Measurements from ENCODE around the gene RASL10B.
"Not testable (repeated sequence)": the region's sequence is repeated elsewhere in the genome, so short reads cannot be mapped to it uniquely, and the experiment has no call there.

The RASL10B gene

GRCh38 chr17:35731239-35731916, at the start of gene RASL10B:
TSS of gene RASL10B (plus strand) at chr17:35731639. CDS start at chr17:35735185, 3,546 bp downstream.
- DNase-seq (ENCODE audit: low spot score) = peak; percentile 70

- DNase-seq (ENCODE audit: low spot score) = no peak
Measured at GRCh38 chr17:35683591-35683990, 47.8 kb upstream of the RASL10B start.

DNA sequence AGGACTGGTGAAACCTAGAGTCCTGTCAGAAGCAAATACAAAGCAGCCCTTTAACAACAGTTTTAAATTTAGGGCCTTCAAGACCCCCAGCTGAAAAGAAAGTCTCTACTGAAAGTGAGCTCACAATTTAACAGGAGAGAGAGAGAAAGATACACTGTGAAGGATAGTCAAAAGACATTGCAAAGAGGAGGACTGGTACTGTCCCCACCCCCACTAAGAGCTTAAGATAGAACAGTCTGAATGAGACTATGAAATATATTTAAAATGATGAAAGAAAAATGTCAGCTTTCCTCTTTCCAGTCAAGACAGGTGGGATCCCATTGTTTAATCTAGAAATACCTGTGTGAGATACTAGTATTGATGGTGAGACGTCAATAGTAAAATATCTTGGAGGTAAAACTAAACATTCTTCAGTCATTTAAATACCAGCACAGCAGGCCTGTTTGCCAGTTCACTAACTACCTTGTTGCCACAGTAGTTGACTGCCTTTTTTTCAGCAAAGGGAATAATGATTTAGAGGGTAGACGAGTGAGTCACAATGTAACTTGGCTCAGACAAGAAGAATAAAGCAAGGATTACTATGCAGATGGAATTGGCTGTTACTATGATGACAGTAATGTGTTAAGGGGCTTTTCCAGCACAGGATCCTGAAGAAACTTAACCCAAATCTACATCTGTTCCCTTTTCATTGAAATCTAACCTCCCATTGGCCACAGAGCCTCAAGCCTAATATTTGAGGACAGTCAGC, 47.2 kb upstream of the RASL10B start:
- DNase-seq (ENCODE audit: low spot score) = peak; percentile 21

- DNase-seq (ENCODE audit: low spot score) = no peak
Measured at GRCh38 chr17:35692512-35693210, 38.8 kb upstream of the RASL10B start.

GRCh38 chr17:35693662-35694061, 37.8 kb upstream of the RASL10B start:
- no peak for DNase-seq (ENCODE audit: low spot score)

DNA sequence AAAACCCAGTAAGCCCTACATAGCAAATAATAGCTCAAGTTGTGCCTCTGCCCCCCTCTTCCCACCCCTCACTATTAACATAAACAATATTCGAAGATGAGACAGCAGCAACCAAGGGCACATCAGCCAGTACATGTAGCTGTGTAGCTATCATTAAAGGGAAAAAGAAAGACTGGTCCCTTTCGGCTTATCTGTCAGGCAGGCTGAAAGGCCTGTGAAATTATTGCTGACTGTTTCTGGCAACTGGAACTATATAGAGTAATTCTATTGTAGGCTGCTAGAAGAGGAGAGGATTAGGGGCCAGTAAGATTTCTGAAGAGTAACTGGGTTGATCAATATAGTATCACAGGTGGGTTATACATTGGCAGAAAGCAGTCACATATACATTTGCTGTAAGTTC, 36.5 kb upstream of the RASL10B start:
- no peak for DNase-seq (ENCODE audit: low spot score)

GRCh38 chr17:35695613-35696012, 35.8 kb upstream of the RASL10B start:
- DNase-seq (ENCODE audit: low spot score) = no peak

DNA sequence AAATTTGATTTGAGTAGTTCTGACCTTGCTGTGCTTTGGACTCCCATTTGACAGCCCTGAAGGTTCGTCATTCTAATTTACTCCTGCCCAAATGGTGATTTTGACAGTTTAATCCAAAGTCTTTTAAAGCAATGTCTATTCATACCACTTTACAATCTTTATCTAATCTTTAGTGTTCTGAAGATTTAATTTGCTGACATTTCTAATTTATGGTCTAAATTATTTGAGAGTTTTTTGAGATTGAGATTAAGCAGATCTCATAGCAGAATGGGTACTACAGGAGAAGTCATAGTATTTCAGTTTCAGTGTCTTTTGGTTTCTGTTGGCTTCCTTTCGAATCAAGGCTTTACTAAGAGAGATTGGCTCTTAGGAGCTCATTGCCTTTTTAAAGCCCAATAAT, 32.6 kb upstream of the RASL10B start:
- DNase-seq (ENCODE audit: low spot score) = no peak

DNA sequence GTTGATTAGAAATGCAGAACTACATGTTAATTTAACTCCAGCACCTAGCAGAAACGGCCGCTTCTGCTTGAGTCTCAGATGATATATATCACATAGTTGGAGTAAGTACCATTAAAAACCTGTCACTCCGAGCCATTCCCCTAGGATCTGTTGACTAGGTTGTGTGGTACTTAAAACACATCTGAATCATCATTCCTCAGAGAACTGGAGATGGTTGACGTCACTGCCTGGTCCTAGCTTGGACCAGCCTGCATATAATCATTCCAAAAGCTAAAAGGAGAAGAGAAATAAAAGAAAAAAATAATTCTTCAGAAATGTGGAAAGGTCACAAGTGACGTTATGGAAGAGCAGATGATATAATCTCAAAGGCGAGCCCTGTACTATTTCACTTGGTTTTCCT, 31.3 kb upstream of the RASL10B start:
- no peak for DNase-seq (ENCODE audit: low spot score)

GRCh38 chr17:35701491-35701890, 29.9 kb upstream of the RASL10B start:
- no peak for DNase-seq (ENCODE audit: low spot score)

- not testable (repeated sequence) for DNase-seq (ENCODE audit: low spot score)
Measured at GRCh38 chr17:35703308-35703707, 28.1 kb upstream of the RASL10B start.

DNA sequence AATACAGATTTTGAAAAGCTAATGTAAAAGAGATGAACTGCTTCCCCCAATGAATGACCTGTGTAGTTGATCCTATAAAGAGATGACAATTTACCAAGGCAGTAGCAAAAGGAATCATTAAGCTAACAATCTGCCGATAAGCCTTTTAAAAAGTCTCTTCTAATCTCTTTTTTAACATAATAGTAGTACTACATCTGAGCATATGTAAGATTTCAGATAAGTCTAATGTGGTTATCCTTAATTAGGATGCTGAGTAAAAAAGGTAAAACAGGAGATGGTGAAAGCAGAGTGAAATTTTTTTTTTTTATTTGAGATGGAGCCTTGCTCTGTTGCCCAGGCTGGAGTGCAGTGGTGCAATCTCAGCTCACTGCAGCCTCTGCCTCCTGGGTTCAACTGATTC, 26.2 kb upstream of the RASL10B start:
- no peak for DNase-seq (ENCODE audit: low spot score)

DNA sequence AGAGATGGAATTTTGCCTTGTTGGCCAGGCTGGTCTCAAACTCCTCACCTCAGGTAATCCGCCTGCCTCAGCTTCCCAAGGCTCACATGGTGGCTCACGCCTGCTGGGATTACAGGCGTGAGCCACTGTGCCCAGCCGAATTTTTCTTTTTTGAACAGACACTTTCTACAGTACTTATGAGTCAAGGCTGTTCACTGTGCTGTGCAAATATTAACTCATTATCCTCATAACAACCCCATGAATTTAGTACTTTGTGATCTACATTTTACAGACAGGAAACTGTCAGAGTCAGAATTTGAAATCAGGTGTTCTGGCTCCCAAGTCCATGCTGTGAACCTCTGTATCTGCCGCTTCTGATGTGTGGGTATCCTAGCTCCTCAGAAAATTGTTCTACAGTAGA, 25.7 kb upstream of the RASL10B start:
- DNase-seq (ENCODE audit: low spot score) = no peak

DNA sequence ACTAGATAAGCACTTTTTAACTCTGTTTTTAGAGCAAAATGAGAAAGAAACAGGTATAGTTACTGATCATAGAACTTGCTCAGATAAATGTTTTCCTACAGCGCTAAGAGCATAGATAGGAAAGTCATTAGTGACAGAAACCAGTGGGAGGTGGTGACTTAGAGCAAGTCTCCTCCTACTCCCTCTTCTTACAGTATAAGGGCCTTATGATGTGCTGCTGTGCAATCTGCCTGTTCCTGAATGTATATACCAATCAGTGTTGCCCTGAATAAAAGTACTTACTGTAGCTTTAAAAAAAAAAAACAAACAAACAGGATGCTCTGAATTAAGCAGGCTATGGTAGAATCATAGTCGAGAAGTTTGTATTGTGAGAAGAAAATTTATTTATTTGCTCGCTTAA, 23.3 kb upstream of the RASL10B start:
- DNase-seq (ENCODE audit: low spot score) = no peak

DNA sequence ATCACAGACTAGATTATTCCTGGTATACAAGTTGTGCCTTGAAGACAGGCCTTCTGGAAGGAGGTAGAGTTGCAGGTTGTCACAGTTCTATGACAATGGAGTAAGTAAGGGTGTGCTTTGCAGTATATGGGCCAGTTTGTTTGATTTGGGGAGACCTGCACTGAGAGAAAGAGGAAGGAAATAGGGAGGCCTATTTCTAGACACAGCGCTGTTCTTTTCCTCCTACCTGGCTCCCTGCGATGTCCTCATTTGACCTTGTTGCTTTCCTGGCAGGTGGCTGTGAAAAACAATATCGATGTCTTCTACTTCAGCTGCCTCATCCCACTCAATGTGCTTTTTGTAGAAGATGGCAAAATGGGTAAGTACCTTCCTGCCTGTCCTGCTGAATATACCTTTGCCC, 22.5 kb upstream of the RASL10B start:
- no peak for DNase-seq (ENCODE audit: low spot score)

DNA sequence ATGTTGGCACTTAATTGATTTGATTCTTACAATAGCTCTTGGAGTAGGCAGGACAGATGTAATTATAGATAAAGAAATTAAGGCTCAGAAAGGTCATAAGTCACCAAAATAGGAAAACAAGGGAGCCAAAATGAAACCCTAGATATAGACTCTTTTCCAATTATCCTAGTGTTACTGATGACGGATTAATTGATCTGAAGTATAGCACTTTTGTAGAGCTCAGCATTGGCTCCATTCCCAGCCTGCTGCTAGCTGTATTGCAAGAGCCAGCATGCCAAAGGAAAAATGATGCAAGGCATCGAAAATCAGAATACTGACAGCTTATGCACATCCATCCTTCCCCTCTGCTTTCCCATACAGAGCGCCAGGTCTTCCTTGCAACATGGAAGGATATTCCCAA, 21.6 kb upstream of the RASL10B start:
- peak; percentile 47 for DNase-seq (ENCODE audit: low spot score)

- DNase-seq (ENCODE audit: low spot score) = no peak
Measured at GRCh38 chr17:35710950-35711349, 20.5 kb upstream of the RASL10B start.

- no peak for DNase-seq (ENCODE audit: low spot score)
Measured at GRCh38 chr17:35713069-35713728, 18.2 kb upstream of the RASL10B start.

GRCh38 chr17:35714988-35715387, 16.5 kb upstream of the RASL10B start:
- no peak for DNase-seq (ENCODE audit: low spot score)

DNA sequence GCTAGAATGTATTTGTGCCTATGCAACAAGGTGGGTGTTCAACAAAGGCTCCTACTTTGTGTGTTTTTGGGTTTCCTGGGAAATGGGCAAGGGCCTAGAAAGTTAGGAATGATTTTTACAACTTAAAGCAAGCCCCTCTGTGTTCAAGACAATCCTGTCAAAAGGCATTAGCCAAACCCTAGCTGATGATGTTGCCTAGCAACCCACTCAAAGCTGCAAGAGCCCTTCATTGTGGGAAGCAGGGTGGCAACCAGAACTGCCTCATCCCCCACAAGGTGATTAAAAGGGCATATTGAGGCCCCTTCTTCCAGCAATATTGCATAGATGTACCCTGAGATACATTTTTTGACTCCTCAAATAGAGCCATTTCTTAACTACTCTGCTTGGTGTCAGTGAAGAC, 16.0 kb upstream of the RASL10B start:
- peak; percentile 61 for DNase-seq (ENCODE audit: low spot score)

GRCh38 chr17:35716173-35716572, 15.3 kb upstream of the RASL10B start:
- no peak for DNase-seq (ENCODE audit: low spot score)

- DNase-seq (ENCODE audit: low spot score) = no peak
Measured at GRCh38 chr17:35716897-35717465, 14.5 kb upstream of the RASL10B start.
